SH-SY5Y (cell line): ENCODE data around the gene OGFOD2.

Experiments used
- GATA2 ChIP-seq: IDR thresholded peaks from 2 replicates; pipeline ENCODE4 v1.6.1; 2011; ENCODE audit warnings: mild to moderate bottlenecking, low read depth, low read length
- GATA3 ChIP-seq: IDR thresholded peaks from 2 replicates; pipeline ENCODE4 v1.6.1; 2011; ENCODE audit warnings: low read depth, mild to moderate bottlenecking, low read length, moderate library complexity

- TF ChIP-seq GATA2 = peak; percentile 92
- no peak; the same call in 1 of the 2 replicates for TF ChIP-seq GATA3
Observed at GRCh38 chr12:122969676-122970075, 5.4 kb upstream of the OGFOD2 start.
